ENCODE data around the gene MGAT1. TPM values are rescaled to one million over a fixed set of nuclear protein-coding genes. Genes with fewer than 3 reads are reported as not detected.

Gene MGAT1
- polyA plus RNA-seq, 4 donors, result 73.1 to 91.9 (median 81.0) TPM

GRCh38 chr5:180807654-180808414 lies 5.2 kb upstream of the MGAT1 start:
- no peak for DNase-seq (ENCODE audit: low read depth in 4 of 4, low spot score in 3 of 4)

GRCh38 chr5:180807046-180807445 lies 4.4 kb upstream of the MGAT1 start:
- no peak for DNase-seq (ENCODE audit: low read depth in 4 of 4, low spot score in 3 of 4)

GRCh38 chr5:180806351-180807011 lies 3.9 kb upstream of the MGAT1 start:
- DNase-seq (ENCODE audit: low read depth in 4 of 4, low spot score in 3 of 4), result no peak

- no peak for DNase-seq (ENCODE audit: low read depth in 4 of 4, low spot score in 3 of 4)
These were observed 1.6 kb upstream of the MGAT1 start for GRCh38 chr5:180804129-180804618.

GRCh38 chr5:180803181-180804128 lies 849 bp upstream of the MGAT1 start:
- DNase-seq (ENCODE audit: low read depth in 4 of 4, low spot score in 3 of 4), result no peak

- no peak for DNase-seq (ENCODE audit: low read depth in 4 of 4, low spot score in 3 of 4)
These were observed 846 bp downstream of the MGAT1 start for GRCh38 chr5:180801596-180802324.

- no peak for DNase-seq (ENCODE audit: low read depth in 4 of 4, low spot score in 3 of 4)
These were observed 2.5 kb downstream of the MGAT1 start for GRCh38 chr5:180799902-180800801.

- DNase-seq (ENCODE audit: low read depth in 4 of 4, low spot score in 3 of 4), result no peak
These were observed 3.4 kb downstream of the MGAT1 start for GRCh38 chr5:180799194-180799593.

GRCh38 chr5:180798193-180798592 lies 4.4 kb downstream of the MGAT1 start:
- no peak for DNase-seq (ENCODE audit: low read depth in 4 of 4, low spot score in 3 of 4)

GRCh38 chr5:180797256-180798192 lies 5.1 kb downstream of the MGAT1 start:
- no peak for DNase-seq (ENCODE audit: low read depth in 4 of 4, low spot score in 3 of 4)

- DNase-seq (ENCODE audit: low read depth in 4 of 4, low spot score in 3 of 4), result no peak
These were observed 6.8 kb downstream of the MGAT1 start for GRCh38 chr5:180795771-180796313.

- DNase-seq (ENCODE audit: low read depth in 4 of 4, low spot score in 3 of 4), result no peak
These were observed 9.7 kb downstream of the MGAT1 start for GRCh38 chr5:180792965-180793287.

- no peak for DNase-seq (ENCODE audit: low read depth in 4 of 4, low spot score in 3 of 4)
These were observed 10.2 kb downstream of the MGAT1 start for GRCh38 chr5:180792287-180792964.

- DNase-seq (ENCODE audit: low read depth in 4 of 4, low spot score in 3 of 4), result no peak
These were observed 10.9 kb downstream of the MGAT1 start for GRCh38 chr5:180791611-180792213.

- no peak for DNase-seq (ENCODE audit: low read depth in 4 of 4, low spot score in 3 of 4)
These were observed 12.1 kb downstream of the MGAT1 start for GRCh38 chr5:180790524-180790923.

- DNase-seq (ENCODE audit: low read depth in 4 of 4, low spot score in 3 of 4), result no peak
These were observed 12.6 kb downstream of the MGAT1 start for GRCh38 chr5:180790020-180790419.

All from right renal pelvis (tissue), 4 donors.